HG03520 (cell line): ENCODE measurements around the gene TPCN1.
"Not testable (repeated sequence)": the region's sequence is repeated elsewhere in the genome, so short reads cannot be mapped to it uniquely, and the experiment has no call there.

Experiments used
- ATAC-seq: cut with Tn5 transposase; IDR thresholded peaks from one replicate; pipeline ENCODE4 v1.9.1; 2021; ENCODE audit warnings: mild to moderate bottlenecking, moderate library complexity; ENCODE audit not compliant: unreplicated experiment

TPCN1 gene

GRCh38 chr12:113196582-113196981, 24.7 kb upstream of the TPCN1 start:
- ATAC-seq = no peak

GRCh38 chr12:113196990-113197389, 24.3 kb upstream of the TPCN1 start:
- ATAC-seq = no peak

GRCh38 chr12:113197518-113198077, 23.7 kb upstream of the TPCN1 start:
- no peak for ATAC-seq

GRCh38 chr12:113198296-113198695, 23.0 kb upstream of the TPCN1 start:
- ATAC-seq = no peak

GRCh38 chr12:113200021-113200797, 21.1 kb upstream of the TPCN1 start:
- no peak for ATAC-seq

- no peak for ATAC-seq
Observed at GRCh38 chr12:113201187-113202177, 19.8 kb upstream of the TPCN1 start.

- no peak for ATAC-seq
Observed at GRCh38 chr12:113202300-113203075, 18.8 kb upstream of the TPCN1 start.

GRCh38 chr12:113203852-113204760, 17.2 kb upstream of the TPCN1 start:
- ATAC-seq = no peak

- no peak for ATAC-seq
Observed at GRCh38 chr12:113204804-113205203, 16.5 kb upstream of the TPCN1 start.

- ATAC-seq = not testable (repeated sequence)
Observed at GRCh38 chr12:113206802-113207201, 14.5 kb upstream of the TPCN1 start.

- no peak for ATAC-seq
Observed at GRCh38 chr12:113207613-113208040, 13.6 kb upstream of the TPCN1 start.

- peak; percentile 74 for ATAC-seq
Observed at GRCh38 chr12:113208041-113208934, 13.0 kb upstream of the TPCN1 start.

GRCh38 chr12:113211160-113211559, 10.1 kb upstream of the TPCN1 start:
- no peak for ATAC-seq

GRCh38 chr12:113214895-113215400, 6.3 kb upstream of the TPCN1 start:
- peak; percentile 47 for ATAC-seq

- ATAC-seq = no peak
Observed at GRCh38 chr12:113216027-113216426, 5.2 kb upstream of the TPCN1 start.

GRCh38 chr12:113220593-113221180, 577 bp upstream of the TPCN1 start:
- peak; percentile 0 for ATAC-seq

GRCh38 chr12:113221997-113222729, 899 bp downstream of the TPCN1 start:
- ATAC-seq = no peak
